C4-2B (cell line): ENCODE results near the gene RXFP2.

Source experiments
- H3K27ac ChIP-seq: fragments of 450-650 bp; 2 replicates; pipeline ENCODE4 v1.5.1; 2017
- ZFX ChIP-seq: fragments of 450-650 bp; IDR thresholded peaks from 2 replicates; pipeline ENCODE4 v1.6.1; 2017
- TF ChIP-seq, protein P1 (sequence below): fragments of 450-650 bp; conservative IDR thresholded peaks from 2 replicates; pipeline ENCODE4 v1.5.1; 2017; ENCODE audit warnings: mild to moderate bottlenecking

Gene RXFP2

DNA sequence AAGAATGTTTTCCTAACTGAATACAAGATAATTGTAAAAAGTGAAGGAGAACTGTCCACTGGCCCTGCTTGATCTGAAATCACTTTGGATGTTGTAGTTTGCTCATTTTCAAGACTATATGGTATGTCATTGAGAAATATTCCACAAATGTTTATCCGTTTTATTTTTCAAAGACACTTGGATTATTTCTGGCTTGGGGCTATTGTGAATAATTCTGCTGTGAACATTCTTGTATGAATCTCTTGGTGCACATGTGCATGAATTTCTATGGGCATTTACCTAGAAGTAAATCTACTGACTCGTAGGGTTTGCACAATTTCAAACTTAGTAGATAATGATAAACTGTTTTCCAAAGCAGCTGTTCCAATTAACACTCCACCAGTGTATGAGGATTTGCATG, 8.6 kb downstream of the RXFP2 start:
- no peak overlapping the region for H3K27ac ChIP-seq
- TF ChIP-seq, protein P1, sequence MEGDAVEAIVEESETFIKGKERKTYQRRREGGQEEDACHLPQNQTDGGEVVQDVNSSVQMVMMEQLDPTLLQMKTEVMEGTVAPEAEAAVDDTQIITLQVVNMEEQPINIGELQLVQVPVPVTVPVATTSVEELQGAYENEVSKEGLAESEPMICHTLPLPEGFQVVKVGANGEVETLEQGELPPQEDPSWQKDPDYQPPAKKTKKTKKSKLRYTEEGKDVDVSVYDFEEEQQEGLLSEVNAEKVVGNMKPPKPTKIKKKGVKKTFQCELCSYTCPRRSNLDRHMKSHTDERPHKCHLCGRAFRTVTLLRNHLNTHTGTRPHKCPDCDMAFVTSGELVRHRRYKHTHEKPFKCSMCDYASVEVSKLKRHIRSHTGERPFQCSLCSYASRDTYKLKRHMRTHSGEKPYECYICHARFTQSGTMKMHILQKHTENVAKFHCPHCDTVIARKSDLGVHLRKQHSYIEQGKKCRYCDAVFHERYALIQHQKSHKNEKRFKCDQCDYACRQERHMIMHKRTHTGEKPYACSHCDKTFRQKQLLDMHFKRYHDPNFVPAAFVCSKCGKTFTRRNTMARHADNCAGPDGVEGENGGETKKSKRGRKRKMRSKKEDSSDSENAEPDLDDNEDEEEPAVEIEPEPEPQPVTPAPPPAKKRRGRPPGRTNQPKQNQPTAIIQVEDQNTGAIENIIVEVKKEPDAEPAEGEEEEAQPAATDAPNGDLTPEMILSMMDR, result no peak
- TF ChIP-seq ZFX, result no peak

DNA sequence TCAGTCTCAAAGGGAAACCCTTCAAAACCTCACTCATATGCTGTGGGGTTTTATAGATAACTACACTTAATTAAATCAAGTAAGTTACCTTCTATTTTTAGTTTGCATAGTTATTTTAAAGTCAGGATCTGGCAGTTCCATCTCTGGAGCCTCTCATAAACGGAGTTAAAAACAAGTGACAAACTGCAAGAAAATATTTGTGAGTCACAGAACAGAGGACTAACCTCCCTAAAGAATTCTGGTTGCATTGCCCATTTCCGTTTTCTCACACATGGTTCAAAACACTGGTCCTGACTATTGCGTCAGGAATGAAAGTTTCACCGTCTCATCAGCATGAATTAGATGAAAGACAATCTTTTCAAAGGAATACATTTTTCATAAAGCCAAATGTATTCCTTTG, 10.6 kb downstream of the RXFP2 start:
- TF ChIP-seq, protein P1, result no peak
- TF ChIP-seq ZFX, result no peak
- H3K27ac ChIP-seq, result no peak overlapping the region

DNA sequence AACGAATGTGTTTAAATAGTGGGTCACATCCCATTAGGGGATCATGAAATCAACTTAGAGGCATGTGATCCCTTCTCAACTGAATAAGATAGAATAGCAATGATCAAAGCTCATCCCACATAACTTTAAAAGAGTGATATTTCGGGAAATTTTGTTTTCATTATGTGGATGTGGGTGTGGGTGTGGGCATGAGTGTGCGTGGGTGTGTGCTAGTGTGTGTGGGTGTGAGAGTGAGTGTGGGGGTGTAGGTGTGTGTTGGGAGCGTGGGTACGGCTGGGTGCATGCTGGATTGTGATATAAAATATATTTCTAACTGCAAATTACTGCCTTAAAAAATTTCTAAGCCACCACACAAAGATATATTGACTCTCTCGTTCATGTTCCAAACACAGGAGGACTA, 15.9 kb downstream of the RXFP2 start:
- no peak overlapping the region for H3K27ac ChIP-seq
- no peak for TF ChIP-seq ZFX
- TF ChIP-seq, protein P1, result no peak

DNA sequence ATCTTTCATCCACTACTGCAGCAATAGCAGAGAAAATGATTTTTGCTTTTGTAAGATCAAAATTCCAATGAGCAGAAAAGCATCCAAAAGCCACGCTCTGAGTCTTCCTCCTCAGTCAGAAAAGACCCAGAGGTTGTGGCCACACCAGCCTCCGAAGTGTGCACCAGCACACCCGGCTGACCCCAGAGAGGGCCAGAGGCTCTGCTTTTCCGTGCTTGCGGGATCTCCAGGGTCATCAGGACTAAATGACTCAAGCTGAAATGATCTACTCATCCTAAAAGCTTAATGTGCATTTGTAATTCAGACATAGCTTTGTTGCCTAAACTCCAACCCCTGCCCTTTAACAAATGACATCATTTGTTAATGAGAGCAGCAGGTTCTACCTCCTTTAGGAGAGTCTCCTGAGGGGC, 16.5 kb downstream of the RXFP2 start:
- TF ChIP-seq, protein P1, result no peak
- TF ChIP-seq ZFX, result no peak
- no peak overlapping the region for H3K27ac ChIP-seq

DNA sequence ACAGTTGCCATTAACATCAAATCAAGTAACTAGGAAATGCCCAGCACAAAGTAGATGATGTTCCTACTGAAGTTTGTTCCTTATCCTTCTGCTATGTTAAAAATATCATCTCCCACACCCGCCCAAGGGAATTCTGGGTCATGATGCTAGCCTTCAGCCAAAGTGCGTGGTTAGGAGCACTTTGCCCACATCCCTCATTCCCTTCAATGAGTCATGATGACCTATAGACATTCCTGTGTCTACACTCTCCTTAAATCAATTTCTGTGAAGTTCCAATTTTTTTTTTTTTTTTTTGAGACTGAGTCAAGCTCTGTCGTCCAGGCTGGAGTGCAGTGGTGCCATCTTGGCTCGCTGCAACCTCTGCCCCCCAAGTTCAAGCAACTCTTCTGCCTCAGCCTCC, 17.0 kb downstream of the RXFP2 start:
- H3K27ac ChIP-seq, result no peak overlapping the region
- no peak for TF ChIP-seq ZFX
- TF ChIP-seq, protein P1, result no peak

DNA sequence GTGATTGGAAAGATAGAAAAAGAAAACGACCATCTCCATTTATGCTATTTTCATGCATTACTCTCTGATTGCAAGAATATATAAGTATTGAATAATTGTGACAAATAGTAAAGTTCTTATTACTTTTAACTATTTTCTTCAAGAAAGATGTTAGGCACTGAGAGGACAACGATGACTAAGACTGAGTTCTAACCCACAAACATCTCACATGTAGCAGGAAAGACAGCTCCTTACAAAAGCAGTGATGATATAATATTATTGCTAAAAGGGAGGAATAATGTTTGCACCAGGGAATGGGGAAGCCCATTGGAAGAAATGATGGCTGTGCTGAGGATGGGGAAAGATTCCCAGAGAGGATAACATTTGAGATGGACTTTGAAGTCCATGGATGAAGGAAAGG, 22.6 kb downstream of the RXFP2 start:
- no peak overlapping the region for H3K27ac ChIP-seq
- TF ChIP-seq ZFX, result no peak
- TF ChIP-seq, protein P1, result no peak

DNA sequence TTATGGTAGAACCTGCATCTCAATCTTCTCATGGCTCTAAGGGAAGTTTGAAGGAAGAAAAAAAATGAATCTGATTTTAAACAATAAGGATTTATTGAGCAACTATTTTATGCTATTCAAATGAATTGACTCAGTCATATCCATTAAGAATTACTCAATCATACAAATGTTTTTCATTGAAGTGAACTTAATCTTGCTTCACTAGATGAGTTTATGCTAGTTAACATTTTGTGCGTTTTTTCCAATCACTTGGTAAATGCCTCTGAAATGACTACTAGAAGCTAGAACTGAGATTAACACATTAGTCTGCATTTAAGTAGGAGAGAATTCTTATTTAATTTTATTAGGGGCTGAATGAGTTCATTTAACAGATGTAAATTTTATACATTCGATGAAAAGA, 25.2 kb downstream of the RXFP2 start:
- TF ChIP-seq ZFX, result no peak
- TF ChIP-seq, protein P1, result no peak
- no peak overlapping the region for H3K27ac ChIP-seq
